ENCODE results near the gene SAMD7. TPM values are rescaled to one million over a fixed set of nuclear protein-coding genes. Genes with fewer than 3 reads are reported as not detected.

SAMD7 gene
- total RNA-seq, 3 donors from 2014 or later (not counting 1 experiment from before 2014, with no cell fraction given): not detected

Other genes with a start within 250 kb of the SAMD7 start
- under 1 TPM in 1 of 3 donors, not detected in 2; 0.14 TPM for gene MECOM, start 247.9 kb upstream of the SAMD7 start, total RNA-seq
- gene TERC, start 146.5 kb upstream of the SAMD7 start, total RNA-seq: 1 to 10 TPM in 2 of 3 donors, under 1 TPM in 1; 0.92 to 2.7 (median 1.3) TPM
- gene ACTRT3, start 142.0 kb upstream of the SAMD7 start, total RNA-seq: under 1 TPM in 1 of 3 donors, not detected in 2; 0.68 TPM
- gene MYNN, start 138.2 kb upstream of the SAMD7 start, total RNA-seq: 10 to 100 TPM; 19.5 to 29.9 (median 29.2) TPM
- gene LRRIQ4, start 98.7 kb upstream of the SAMD7 start, total RNA-seq: not detected
- gene LRRC34, start 98.7 kb upstream of the SAMD7 start, total RNA-seq: 1 to 10 TPM in 1 of 3 donors, under 1 TPM in 2; 0.45 to 1.0 (median 0.48) TPM
- not detected for gene LRRC31, start 41.6 kb upstream of the SAMD7 start, total RNA-seq
- 10 to 100 TPM; 83.3 to 88.5 (median 86.6) TPM for gene SEC62, start 55.2 kb downstream of the SAMD7 start, total RNA-seq
- 1 to 10 TPM; 1.8 to 5.5 (median 3.8) TPM for gene GPR160, start 126.4 kb downstream of the SAMD7 start, total RNA-seq